H9 (cell line): ENCODE results near the gene ZNF280C. TPM values are rescaled to one million over a fixed set of nuclear protein-coding genes. Genes with fewer than 3 reads are reported as not detected.

Source experiments
- DNase-seq: peaks from one replicate; pipeline ENCODE4 v3.0.0-alpha.2; 2017
- H2AFZ ChIP-seq: one replicate; pipeline ENCODE4 v1.6.1; 2013; ENCODE audit warnings: mild to moderate bottlenecking, low read length, control low read depth, moderate library complexity
- H2AK5ac ChIP-seq: 2 replicates; pipeline ENCODE4 v1.6.1; 2013; ENCODE audit warnings: low read length, control low read depth, mixed read lengths; ENCODE audit not compliant: insufficient read length
- H2BK120ac ChIP-seq: one replicate; pipeline ENCODE4 v1.6.1; 2013; ENCODE audit warnings: low read depth, mild to moderate bottlenecking, low read length, control low read depth, inconsistent platforms; ENCODE audit not compliant: poor library complexity, severe bottlenecking
- H2BK12ac ChIP-seq: 2 replicates; pipeline ENCODE4 v1.6.1; 2013; ENCODE audit warnings: low read length, control low read depth, mixed read lengths, low read depth; ENCODE audit not compliant: insufficient read length
- H2BK15ac ChIP-seq: 2 replicates; pipeline ENCODE4 v1.6.1; 2013; ENCODE audit warnings: low read depth, low read length, control low read depth
- H2BK20ac ChIP-seq: one replicate; pipeline ENCODE4 v1.6.1; 2013; ENCODE audit warnings: low read depth, mild to moderate bottlenecking, low read length, control low read depth, inconsistent platforms; ENCODE audit not compliant: poor library complexity, severe bottlenecking
- H2BK5ac ChIP-seq: 2 replicates; pipeline ENCODE4 v1.6.1; 2013; ENCODE audit warnings: low read length, control low read depth, mixed read lengths; ENCODE audit not compliant: insufficient read length
- H3K14ac ChIP-seq: 2 replicates; pipeline ENCODE4 v1.6.1; 2013; ENCODE audit warnings: low read length, control low read depth; ENCODE audit not compliant: insufficient read depth
- H3K18ac ChIP-seq: 2 replicates; pipeline ENCODE4 v1.6.1; 2013; ENCODE audit warnings: low read depth, mild to moderate bottlenecking, mixed read lengths, low read length, control low read depth; ENCODE audit not compliant: insufficient read length
- H3K23ac ChIP-seq: 2 replicates; pipeline ENCODE4 v1.6.1; 2013; ENCODE audit warnings: low read length, control low read depth, mixed read lengths, low read depth; ENCODE audit not compliant: insufficient read length
- H3K23me2 ChIP-seq: 2 replicates; pipeline ENCODE4 v1.6.1; 2013; ENCODE audit warnings: low read depth, mild to moderate bottlenecking, mixed read lengths, low read length, control low read depth; ENCODE audit not compliant: insufficient read length, poor library complexity, severe bottlenecking
- H3K27ac ChIP-seq: 2 replicates; pipeline ENCODE4 v1.5.1; 2013; ENCODE audit warnings: low read length, control low read depth, mixed read lengths, low read depth; ENCODE audit not compliant: insufficient read length
- H3K27me3 ChIP-seq: 2 replicates; pipeline ENCODE4 v1.6.1; 2013; ENCODE audit warnings: low read length, control low read depth, inconsistent platforms; ENCODE audit not compliant: insufficient read depth
- H3K4ac ChIP-seq: 2 replicates; pipeline ENCODE4 v1.6.1; 2013; ENCODE audit warnings: low read depth, mild to moderate bottlenecking, control low read depth, inconsistent platforms, low read length, moderate library complexity
- H3K4me1 ChIP-seq: 2 replicates; pipeline ENCODE4 v1.6.1; 2013; ENCODE audit warnings: low read length, control low read depth, inconsistent platforms; ENCODE audit not compliant: insufficient read depth
- H3K4me2 ChIP-seq: 2 replicates; pipeline ENCODE4 v1.6.1; 2013; ENCODE audit warnings: low read length, control low read depth, mixed read lengths; ENCODE audit not compliant: insufficient read length, insufficient read depth
- H3K56ac ChIP-seq: 2 replicates; pipeline ENCODE4 v1.6.1; 2013; ENCODE audit warnings: low read depth, mild to moderate bottlenecking, mixed read lengths, low read length, control low read depth; ENCODE audit not compliant: insufficient read length
- H3K79me1 ChIP-seq: 2 replicates; pipeline ENCODE4 v1.6.1; 2013; ENCODE audit warnings: low read depth, mild to moderate bottlenecking, moderate library complexity, low read length, control low read depth, inconsistent platforms; ENCODE audit not compliant: insufficient read depth, poor library complexity, severe bottlenecking
- H3K79me2 ChIP-seq: 2 replicates; pipeline ENCODE4 v1.6.1; 2013; ENCODE audit warnings: low read length, control low read depth, inconsistent platforms; ENCODE audit not compliant: insufficient read depth
- H3K9ac ChIP-seq: 2 replicates; pipeline ENCODE4 v1.6.1; 2013; ENCODE audit warnings: low read length, control low read depth, mixed read lengths; ENCODE audit not compliant: insufficient read length; ENCODE audit errors: extremely low read depth
- H3K9me3 ChIP-seq: one replicate; pipeline ENCODE4 v1.6.1; 2013; ENCODE audit warnings: low read depth, low read length, inconsistent platforms; ENCODE audit not compliant: control insufficient read depth
- H3T11ph ChIP-seq: one replicate; pipeline ENCODE4 v1.6.1; 2013; ENCODE audit warnings: mild to moderate bottlenecking, low read length, control low read depth, inconsistent platforms
- H4K20me1 ChIP-seq: one replicate; pipeline ENCODE4 v1.6.1; 2013; ENCODE audit not compliant: control insufficient read depth, insufficient read length, insufficient read depth
- H4K5ac ChIP-seq: 2 replicates; pipeline ENCODE4 v1.6.1; 2013; ENCODE audit warnings: low read depth, mild to moderate bottlenecking, mixed read lengths, low read length, control low read depth; ENCODE audit not compliant: insufficient read length
- H4K8ac ChIP-seq: replicated peaks from 2 replicates; pipeline ENCODE4 v1.6.1; 2013; ENCODE audit warnings: low read length, control low read depth, mixed read lengths, low read depth; ENCODE audit not compliant: insufficient read length
- H4K91ac ChIP-seq: 2 replicates; pipeline ENCODE4 v1.6.1; 2013; ENCODE audit warnings: low read depth, mild to moderate bottlenecking, moderate library complexity, mixed read lengths, low read length, control low read depth; ENCODE audit not compliant: insufficient read length
- H3K27ac Mint-ChIP-seq, 3 experiments: 2 replicates in 2 of 3; 3 replicates in 1 of 3; pipeline ENCODE4 v1.8.0; 2020 to 2021; ENCODE audit warnings: mixed read lengths in 3 of 3, mild to moderate bottlenecking in 1 of 3, moderate library complexity in 1 of 3
- H3K27me3 Mint-ChIP-seq: 2 replicates; pipeline ENCODE4 v1.8.0; 2021; ENCODE audit warnings: low read depth, mild to moderate bottlenecking, moderate library complexity, mixed read lengths
- H3K36me3 Mint-ChIP-seq, 3 experiments: 2 replicates in 2 of 3; 3 replicates in 1 of 3; pipeline ENCODE4 v1.8.0; 2020 to 2021; ENCODE audit warnings: low read depth in 3 of 3, mixed read lengths in 3 of 3; ENCODE audit not compliant: insufficient read depth in 1 of 3
- H3K4me1 Mint-ChIP-seq, 2 experiments: 2 replicates each; pipeline ENCODE4 v1.8.0; 2020; ENCODE audit warnings: mixed read lengths in 2 of 2
- H3K4me3 Mint-ChIP-seq, 2 experiments: 2 replicates in 1 of 2; 3 replicates in 1 of 2; pipeline ENCODE4 v1.8.0; 2020 to 2021; ENCODE audit warnings: mild to moderate bottlenecking in 2 of 2, mixed read lengths in 2 of 2, moderate library complexity in 1 of 2
- H3K9me3 Mint-ChIP-seq, 2 experiments: 2 replicates in 1 of 2; 3 replicates in 1 of 2; pipeline ENCODE4 v1.8.0; 2020; ENCODE audit warnings: mild to moderate bottlenecking in 2 of 2, mixed read lengths in 2 of 2, moderate library complexity in 1 of 2
- CTCF ChIP-seq: fragments of 200-600 bp; sonication (generic); conservative IDR thresholded peaks from 3 replicates; pipeline ENCODE4 v1.8.0; 2021; ENCODE audit warnings: antibody characterized with exemption, mild to moderate bottlenecking
- WGBS: extraction: QIAGEN DNeasy Blood & Tissue Kit; methylation state at CpG from one replicate; pipeline ENCODE4 v1.1.7; 2013; ENCODE audit warnings: missing lambda C conversion rate, low lambda C conversion rate, mixed read lengths; ENCODE audit not compliant: insufficient read length; ENCODE audit errors: extremely low coverage; 5-methylcytosine and 5-hydroxymethylcytosine counted together
- total RNA-seq: library from RNA; stranded (reverse); gene quantifications from 2 replicates; pipeline ENCODE4 v1.2.1, GENCODE V29; 2021

ZNF280C gene
- total RNA-seq, 1 experiment from 2014 or later = 6.6 TPM

GRCh38 chrX:130173190-130173895, 95.4 kb downstream of the ZNF280C start:
- Histone ChIP-seq H4K20me1 (no peaks in the 10 kb centered on the region), H3K9ac (no peak overlapping the region), H3K27me3 (peaks cover 3% of the 10 kb centered on the region; the same call in 1 of the 2 replicates), H2BK120ac (no peak overlapping the region), H3K56ac (no peak overlapping the region), H3K4me2 (peak overlapping the region; percentile 80), H4K5ac (no peak overlapping the region), H3T11ph (no peak overlapping the region), H2BK15ac (no peak overlapping the region), H3K14ac (no peak overlapping the region), H2BK12ac (no peak overlapping the region), H3K4me1 (no peaks in the 10 kb centered on the region), H3K23me2 (peaks cover 9% of the 10 kb centered on the region), H3K79me2 (no peaks in the 10 kb centered on the region), H4K8ac (no peak overlapping the region), H3K27ac (no peak overlapping the region), H3K79me1 (no peaks in the 10 kb centered on the region), H2BK5ac (no peak overlapping the region), H4K91ac (no peak overlapping the region), H3K4ac (no peak overlapping the region), H2AK5ac (no peak overlapping the region), H3K9me3 (peaks cover 24% of the 10 kb centered on the region), H3K18ac (no peak overlapping the region), H2AFZ (no peak overlapping the region), H3K23ac (no peak overlapping the region), H2BK20ac (no peak overlapping the region)
- DNase-seq = no peak
- H3K4me3 Mint-ChIP-seq = peak overlapping the region in 1 of 2 experiments; percentile 92; a peak in 3 of 5 replicates
- H3K27ac Mint-ChIP-seq = no peak overlapping the region
- peaks cover 0 to 63% of the 10 kb centered on the region in 2 experiments; a peak in 4 of 5 replicates for H3K9me3 Mint-ChIP-seq
- TF ChIP-seq CTCF = no peak
- H3K27me3 Mint-ChIP-seq = peaks cover 20% of the 10 kb centered on the region
- no CpG with 5 or more reads among the region's 7 CpGs for WGBS
- H3K36me3 Mint-ChIP-seq = peaks cover 5 to 8% (median 7%) of the 10 kb centered on the region in 3 experiments; a peak in 5 of 7 replicates
- H3K4me1 Mint-ChIP-seq = peaks cover 2 to 10% of the 10 kb centered on the region in 2 experiments; a peak in 2 of 4 replicates
